Measurements from ENCODE around the gene CDKN2B.

CDKN2B gene

GRCh38 chr9:22010866-22011625 lies 1.9 kb upstream of the CDKN2B start:
- TF ChIP-seq CTCF (IDR thresholded peaks at IDR 0.05; ENCODE audit: control extremely low read depth, extremely low read depth, low read depth, missing control alignments), result no peak
- no peak for DNase-seq (ENCODE audit: extremely low spot score)
- ChIA-PET CTCF (interaction anchor here (0.9 to 8.8 kb wide), 10 partner anchors 9 to 200 kb away, joined by 3 to 142 read pairs (median 4); no protein-coding TSS in a partner anchor), POLR2A (no interaction called here)

GRCh38 chr9:22009506-22009867 lies 382 bp upstream of the CDKN2B start:
- no peak for TF ChIP-seq CTCF (IDR thresholded peaks at IDR 0.05; ENCODE audit: control extremely low read depth, extremely low read depth, low read depth, missing control alignments)
- ChIA-PET POLR2A (interaction anchor here (0.9 kb wide), 1 partner anchor 15 kb away, joined by 3 read pairs; the partner anchor contains the start of genes CDKN2A and CDKN2B-AS1), CTCF (interaction anchor here (0.6 to 8.8 kb wide), 35 partner anchors 9 to 730 kb away, joined by 3 to 142 read pairs (median 10); partner anchors contain the start of genes CDKN2A and CDKN2B-AS1)
- no peak for DNase-seq (ENCODE audit: extremely low spot score)

DNA sequence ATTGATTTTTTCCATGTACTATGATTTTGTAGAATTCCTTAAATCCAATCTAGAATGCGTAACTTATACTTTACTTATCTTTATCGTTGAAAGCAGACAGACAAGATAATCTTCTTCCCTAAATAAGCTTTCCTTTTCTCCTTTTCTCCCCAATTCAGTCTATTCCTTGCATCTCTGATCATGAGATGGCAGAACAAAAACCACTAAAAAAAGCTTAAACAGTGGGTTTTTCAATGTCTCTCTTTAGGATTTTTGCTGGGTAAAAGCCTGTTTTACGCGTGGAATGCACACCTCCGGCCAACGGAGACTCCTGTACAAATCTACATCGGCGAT lies 755 bp downstream of the CDKN2B start:
- DNase-seq (ENCODE audit: extremely low spot score), result no peak
- no peak for TF ChIP-seq CTCF (IDR thresholded peaks at IDR 0.05; ENCODE audit: control extremely low read depth, extremely low read depth, low read depth, missing control alignments)
- POLR2A ChIA-PET, result no interaction called here
- CTCF ChIA-PET, result interaction anchor here (0.7 to 8.8 kb wide), 46 partner anchors 8 to 236 kb away, joined by 3 to 142 read pairs (median 6); partner anchors contain the start of genes CDKN2A and CDKN2B-AS1

DNA sequence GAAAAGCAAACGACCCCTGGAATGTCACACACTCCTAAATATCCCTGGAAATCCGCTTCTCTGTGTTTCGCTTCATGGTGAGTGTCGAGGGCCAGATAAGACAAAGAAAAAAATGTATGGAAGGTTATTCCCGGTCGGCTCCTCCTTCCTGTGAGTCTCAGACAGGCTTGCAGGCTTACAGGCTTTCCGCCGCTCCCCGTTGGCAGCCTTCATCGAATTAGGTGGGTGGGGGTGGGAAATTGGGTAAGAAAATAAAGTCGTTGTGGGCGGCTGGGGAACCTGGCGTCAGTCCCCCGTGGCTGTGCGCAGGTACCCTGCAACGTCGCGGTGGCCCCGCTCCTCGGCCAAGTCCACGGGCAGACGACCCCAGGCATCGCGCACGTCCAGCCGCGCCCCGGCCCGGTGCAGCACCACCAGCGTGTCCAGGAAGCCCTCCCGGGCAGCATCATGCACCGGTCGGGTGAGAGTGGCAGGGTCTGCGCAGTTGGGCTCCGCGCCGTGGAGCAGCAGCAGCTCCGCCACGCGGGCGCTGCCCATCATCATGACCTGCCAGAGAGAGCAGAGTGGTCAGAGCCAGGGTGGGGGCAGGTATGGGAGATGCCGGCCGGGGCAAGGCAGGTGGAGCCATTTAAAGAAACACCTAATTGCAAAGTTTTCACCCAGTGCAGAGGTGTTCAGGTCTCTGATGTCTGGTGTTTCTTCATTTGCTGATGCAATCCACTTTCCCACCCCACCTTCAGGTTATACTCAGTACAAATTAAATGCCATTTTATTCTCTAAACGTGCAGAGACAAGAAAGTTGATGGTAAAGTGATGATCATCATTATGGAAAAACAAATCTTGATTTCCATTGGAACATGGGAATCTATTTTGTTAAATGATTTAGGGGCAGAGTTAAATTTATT lies 3.2 kb downstream of the CDKN2B start:
- no peak for DNase-seq (ENCODE audit: extremely low spot score)
- no peak for TF ChIP-seq CTCF (IDR thresholded peaks at IDR 0.05; ENCODE audit: control extremely low read depth, extremely low read depth, low read depth, missing control alignments)
- CTCF ChIA-PET, result interaction anchor here (3.1 to 8.8 kb wide), 3 partner anchors 12 to 195 kb away, joined by 27 to 142 read pairs (median 95); partner anchors contain the start of genes CDKN2A and CDKN2B-AS1
- POLR2A ChIA-PET, result no interaction called here

DNA sequence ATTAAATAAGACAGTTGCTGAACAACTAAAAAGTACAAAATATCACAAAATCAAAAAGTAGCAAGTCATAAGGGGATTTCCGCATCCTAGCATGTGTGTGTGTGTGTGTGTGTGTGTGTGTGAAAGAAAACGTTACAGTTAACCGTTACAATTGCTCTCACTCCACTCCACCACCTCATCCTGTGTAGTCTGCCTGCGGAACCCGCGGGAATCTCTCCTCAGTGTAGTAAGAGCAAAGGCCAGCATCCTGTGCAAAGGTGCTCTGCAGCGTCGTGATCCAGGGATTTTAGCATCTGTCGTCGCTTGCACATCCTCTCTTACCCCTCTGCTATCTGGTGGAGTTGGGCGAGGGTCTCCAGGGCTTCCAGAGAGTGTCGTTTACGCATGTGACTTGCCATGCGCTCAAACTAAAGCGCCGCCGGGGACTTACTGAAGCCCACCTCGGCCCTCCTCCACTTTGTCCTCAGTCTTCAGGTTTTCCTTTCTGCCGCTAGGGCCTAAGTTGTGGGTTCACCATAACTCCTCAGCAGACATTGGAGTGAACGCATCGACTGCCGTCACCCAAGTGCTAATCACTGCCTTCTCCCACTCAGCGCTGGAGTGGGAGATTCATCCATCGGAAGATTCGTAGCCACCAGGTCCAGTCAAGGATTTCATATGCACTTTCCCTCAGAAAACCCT lies 3.9 kb downstream of the CDKN2B start:
- TF ChIP-seq CTCF (IDR thresholded peaks at IDR 0.05; ENCODE audit: control extremely low read depth, extremely low read depth, low read depth, missing control alignments), result no peak
- POLR2A ChIA-PET, result no interaction called here
- CTCF ChIA-PET, result no interaction called here
- no peak for DNase-seq (ENCODE audit: extremely low spot score)

GRCh38 chr9:22002038-22002437 lies 7.1 kb downstream of the CDKN2B start:
- CTCF ChIA-PET, result interaction anchor here (0.9 to 3.5 kb wide), 4 partner anchors 9 to 200 kb away, joined by 4 to 13 read pairs (median 8); partner anchors contain the start of gene MTAP
- no peak for TF ChIP-seq CTCF (IDR thresholded peaks at IDR 0.05; ENCODE audit: control extremely low read depth, extremely low read depth, low read depth, missing control alignments)
- DNase-seq (ENCODE audit: extremely low spot score), result no peak
- POLR2A ChIA-PET, result no interaction called here

All from GM10248 (cell line).